ENCODE measurements around the gene DIPK1A.

DNA sequence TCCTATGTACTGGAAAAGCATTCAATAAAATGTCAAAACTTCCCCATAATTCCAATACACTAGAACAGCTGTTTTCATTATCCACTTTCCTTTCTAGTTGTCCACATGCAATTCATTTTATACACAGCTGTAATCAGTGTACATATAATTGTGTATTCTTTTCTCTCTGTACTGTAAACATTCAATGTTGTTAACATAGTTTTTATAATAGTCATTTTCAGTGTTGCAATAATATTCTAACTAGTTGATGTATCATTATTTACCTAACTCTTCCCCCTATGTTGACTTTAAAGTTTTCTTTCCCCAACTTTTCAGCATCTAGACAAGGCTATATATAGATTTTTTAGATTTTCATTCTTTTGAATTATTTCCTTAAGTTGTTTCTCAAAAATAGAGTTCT lies 44.4 kb downstream of the DIPK1A start:
- no peak for TF ChIP-seq SUZ12 (IDR thresholded peaks at IDR 0.05; ENCODE audit: extremely low read depth, insufficient read depth, insufficient read length)
- TF ChIP-seq ZNF274 (IDR thresholded peaks at IDR 0.05; ENCODE audit: low read depth, low read length) = no peak
- no peak for TF ChIP-seq YY1 (IDR thresholded peaks at IDR 0.05; ENCODE audit: insufficient read depth, insufficient read length)
